Spleen (tissue), 7 donors: ENCODE data around the gene SORCS3.

Experiments used
- CTCF ChIP-seq, 11 experiments: fragments of 200-600 bp in 7 of 11; fragments of 450-650 bp in 4 of 11; sonication (generic) in 4 of 11; IDR thresholded peaks in 8 of 11; conservative IDR thresholded peaks in 3 of 11; 1 replicate in 7 of 11; 2 replicates in 4 of 11; pipeline versions ENCODE4 v1.4.0 to v1.8.0; 2016 to 2021; ENCODE audit warnings: antibody characterized with exemption in 11 of 11, inconsistent platforms in 4 of 11, mild to moderate bottlenecking in 1 of 11
- POLR2A ChIP-seq, 3 donors: fragments of 450-650 bp; IDR thresholded peaks; one replicate each; pipeline ENCODE4 v1.5.1; 2017; ENCODE audit warnings: antibody characterized with exemption in 3 of 3, mild to moderate bottlenecking in 1 of 3
- POLR2AphosphoS5 ChIP-seq, 3 donors: sonication (generic); formaldehyde crosslinking; IDR thresholded peaks; one replicate each; pipeline ENCODE4 v1.5.1; 2017; ENCODE audit warnings: antibody characterized with exemption in 3 of 3
- donor health status: DM: no; HTN: no; CAD: no; lungs with moderate emphysema.
- donor health status: DM: no; HTN: no; CAD: no.
- donor health status: DM: no; HTN: no; CAD: no.

DNA sequence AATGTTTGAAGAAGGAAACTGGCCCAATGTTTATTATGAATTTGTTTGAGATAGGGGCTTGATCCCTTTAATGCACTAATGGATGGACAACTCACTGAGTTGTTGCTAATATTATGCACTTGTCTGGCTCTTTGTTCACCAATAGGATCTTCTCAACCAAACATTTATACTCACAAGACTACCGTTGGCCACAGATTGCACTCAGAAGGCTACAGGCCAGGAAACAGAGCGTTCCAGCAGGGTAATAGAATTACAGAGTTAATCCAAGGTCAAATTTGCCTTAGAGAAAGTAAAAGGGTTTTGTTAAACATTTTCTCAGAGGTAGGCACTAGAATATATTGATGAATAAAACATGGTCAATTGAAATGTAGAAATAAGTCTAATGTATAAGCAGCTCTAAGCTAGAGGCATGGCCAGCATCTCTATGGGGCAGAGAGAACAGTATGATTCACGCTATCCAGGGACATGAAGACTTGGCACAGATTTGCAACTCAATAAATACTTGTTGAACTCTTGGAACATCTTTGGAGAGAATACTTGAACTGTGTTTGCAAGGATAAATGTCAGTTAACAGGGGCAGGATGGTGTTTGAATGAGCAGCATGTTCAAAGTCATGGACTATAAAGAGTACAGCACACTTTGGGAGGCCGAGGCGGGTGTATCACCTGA lies 606.9 kb downstream of the SORCS3 start:
- TF ChIP-seq CTCF (IDR thresholded peaks at IDR 0.05 in 8 of 11, conservative IDR thresholded peaks at IDR 0.05 in 3 of 11) = no peak
- TF ChIP-seq POLR2AphosphoS5 (IDR thresholded peaks at IDR 0.05) = no peak
- no peak for TF ChIP-seq POLR2A (IDR thresholded peaks at IDR 0.05)
